GM10266 (cell line): ENCODE measurements around the gene METTL2B.

Experiments
- DNase-seq: peaks from one replicate; pipeline ENCODE4 v3.0.0; 2012; ENCODE audit errors: extremely low spot score
- TF ChIP-seq, protein P1 (sequence below): IDR thresholded peaks from 2 replicates; pipeline ENCODE4 v1.5.1; 2012; ENCODE audit warnings: mild to moderate bottlenecking, low read depth; ENCODE audit not compliant: control insufficient read depth, insufficient read depth; ENCODE audit errors: missing control alignments

Gene METTL2B

DNA sequence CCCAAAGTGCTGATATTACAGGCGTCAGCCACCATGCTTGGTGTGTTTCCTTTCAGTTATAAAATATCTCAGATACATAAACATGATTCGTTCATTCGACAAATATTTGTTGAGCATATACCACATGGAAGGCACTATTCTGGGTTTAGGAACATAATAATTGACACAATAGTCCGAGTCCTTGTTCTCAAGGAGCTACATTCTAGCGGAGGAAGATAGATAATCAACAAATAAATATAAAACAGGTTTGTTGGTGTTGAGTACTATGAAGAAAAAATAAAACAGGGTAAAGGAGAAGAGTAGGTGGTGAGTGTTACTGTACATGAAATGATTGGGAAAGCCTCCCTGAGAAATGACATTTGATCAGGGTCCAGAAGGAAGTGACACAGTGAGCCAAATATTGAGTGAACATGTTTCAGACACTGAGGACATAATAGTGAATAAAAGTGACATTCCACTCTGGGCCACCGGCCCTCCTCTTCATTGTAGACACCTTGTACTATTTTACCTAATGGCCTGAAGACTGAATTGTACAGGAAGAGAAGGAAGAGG is 27.7 kb upstream of the METTL2B start:
- TF ChIP-seq, protein P1, sequence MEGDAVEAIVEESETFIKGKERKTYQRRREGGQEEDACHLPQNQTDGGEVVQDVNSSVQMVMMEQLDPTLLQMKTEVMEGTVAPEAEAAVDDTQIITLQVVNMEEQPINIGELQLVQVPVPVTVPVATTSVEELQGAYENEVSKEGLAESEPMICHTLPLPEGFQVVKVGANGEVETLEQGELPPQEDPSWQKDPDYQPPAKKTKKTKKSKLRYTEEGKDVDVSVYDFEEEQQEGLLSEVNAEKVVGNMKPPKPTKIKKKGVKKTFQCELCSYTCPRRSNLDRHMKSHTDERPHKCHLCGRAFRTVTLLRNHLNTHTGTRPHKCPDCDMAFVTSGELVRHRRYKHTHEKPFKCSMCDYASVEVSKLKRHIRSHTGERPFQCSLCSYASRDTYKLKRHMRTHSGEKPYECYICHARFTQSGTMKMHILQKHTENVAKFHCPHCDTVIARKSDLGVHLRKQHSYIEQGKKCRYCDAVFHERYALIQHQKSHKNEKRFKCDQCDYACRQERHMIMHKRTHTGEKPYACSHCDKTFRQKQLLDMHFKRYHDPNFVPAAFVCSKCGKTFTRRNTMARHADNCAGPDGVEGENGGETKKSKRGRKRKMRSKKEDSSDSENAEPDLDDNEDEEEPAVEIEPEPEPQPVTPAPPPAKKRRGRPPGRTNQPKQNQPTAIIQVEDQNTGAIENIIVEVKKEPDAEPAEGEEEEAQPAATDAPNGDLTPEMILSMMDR = no peak
- no peak for DNase-seq

DNA sequence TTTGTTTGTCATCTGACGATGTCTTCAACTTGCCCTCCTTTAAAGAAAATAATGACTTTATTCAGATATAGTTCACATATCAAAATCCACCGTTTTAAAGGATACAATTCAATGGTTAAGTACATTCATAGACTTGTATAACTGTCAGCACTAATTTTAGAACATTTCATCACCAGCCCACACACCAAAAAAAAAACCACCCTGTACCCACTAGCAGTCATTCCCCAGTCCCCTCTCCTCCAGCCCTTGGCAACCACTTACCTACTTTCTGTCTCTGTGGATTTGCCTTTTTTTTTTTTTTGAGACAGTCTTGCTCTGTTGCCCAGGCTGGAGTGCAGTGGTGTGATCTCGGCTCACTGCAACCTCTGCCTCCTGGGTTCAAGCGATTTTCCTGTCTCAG is 26.1 kb upstream of the METTL2B start:
- no peak for DNase-seq
- TF ChIP-seq, protein P1 = no peak

DNA sequence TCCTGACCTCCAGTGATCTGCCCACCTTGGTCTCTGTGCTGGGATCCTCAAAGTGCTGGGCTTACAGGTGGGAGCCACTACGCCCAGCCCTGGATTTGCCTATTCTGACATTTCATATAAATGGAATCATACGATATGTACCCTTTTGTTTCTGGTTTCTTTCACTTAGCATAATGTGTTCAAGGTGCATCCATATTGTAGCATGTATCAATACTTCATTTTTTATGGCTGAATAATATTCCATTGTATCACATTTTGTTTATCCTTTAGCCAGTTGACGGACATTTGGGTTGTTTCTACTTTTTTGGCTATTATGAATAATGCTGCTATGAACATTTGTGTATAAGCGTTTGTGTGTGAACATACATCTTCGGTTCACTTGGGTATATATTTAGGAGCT is 25.6 kb upstream of the METTL2B start:
- DNase-seq = no peak
- TF ChIP-seq, protein P1 = no peak

DNA sequence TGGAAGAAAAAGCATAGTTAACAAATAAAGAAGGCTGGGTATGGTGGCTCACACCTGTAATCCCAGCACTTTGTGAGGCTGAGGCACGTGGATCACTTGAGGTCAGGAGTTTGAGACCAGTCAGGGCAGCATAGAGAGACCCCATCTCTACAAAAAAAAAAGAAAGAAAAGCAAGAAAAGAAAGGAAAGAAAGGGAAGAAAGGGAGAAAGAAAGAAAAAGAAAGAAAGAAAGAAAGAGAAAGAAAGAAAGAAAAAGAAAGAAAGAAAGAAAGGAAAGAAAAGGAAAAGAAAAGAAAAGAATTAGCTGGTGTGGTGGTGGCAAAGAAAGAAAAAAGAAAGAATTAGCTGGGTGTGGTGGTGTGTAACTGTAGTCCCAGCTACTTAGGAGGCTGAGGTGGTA is 24.0 kb upstream of the METTL2B start:
- TF ChIP-seq, protein P1 = no peak

DNA sequence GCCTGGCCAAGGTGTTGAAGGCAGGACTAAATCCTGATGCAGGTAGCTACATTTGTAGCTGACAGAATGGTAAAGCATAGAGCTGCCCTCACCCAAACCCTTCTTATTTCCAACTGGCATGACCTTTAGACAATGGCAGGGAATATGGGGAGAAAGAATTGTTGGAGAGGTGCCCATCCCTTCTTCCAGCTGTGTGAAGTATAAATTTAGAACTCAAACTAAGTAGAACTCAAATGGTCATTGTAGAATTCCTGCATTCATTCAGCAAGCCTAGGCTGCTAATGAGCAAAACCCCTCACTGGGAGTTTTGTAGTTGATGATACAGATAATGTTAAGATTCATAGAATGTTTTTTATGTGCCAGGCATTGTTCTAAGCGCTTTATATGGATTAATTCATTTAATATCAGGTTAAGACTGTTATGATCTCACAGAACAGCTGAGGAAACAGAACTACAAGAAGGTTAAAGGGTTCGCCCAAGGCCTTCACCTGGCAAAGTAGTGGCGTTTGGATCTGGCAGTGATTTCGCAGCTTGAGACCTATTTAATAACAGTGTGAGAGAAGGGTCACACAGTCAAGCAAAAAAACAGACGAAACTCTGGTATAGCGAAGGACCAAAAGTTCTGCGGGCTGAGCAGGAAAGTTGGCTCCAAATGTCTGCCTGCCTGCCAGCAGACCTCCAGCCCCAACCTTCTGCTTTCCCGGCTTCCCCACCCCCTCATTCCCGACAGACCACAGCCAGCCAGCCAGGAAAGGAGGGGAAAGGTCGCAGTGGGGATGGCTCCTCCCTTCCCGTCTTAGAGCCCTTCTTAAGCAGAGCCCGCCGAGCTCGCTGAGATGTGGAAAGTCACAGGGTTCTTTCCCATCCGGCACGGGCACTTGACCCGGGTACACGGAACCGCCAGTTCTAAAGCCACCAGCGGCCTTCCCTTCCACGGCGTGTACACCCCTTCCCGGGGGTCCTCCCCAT is 22.4 kb upstream of the METTL2B start:
- DNase-seq = no peak
- TF ChIP-seq, protein P1 = no peak

More for the DNA sequence above, 24.0 kb upstream of the METTL2B start:
- DNase-seq = no peak

DNA sequence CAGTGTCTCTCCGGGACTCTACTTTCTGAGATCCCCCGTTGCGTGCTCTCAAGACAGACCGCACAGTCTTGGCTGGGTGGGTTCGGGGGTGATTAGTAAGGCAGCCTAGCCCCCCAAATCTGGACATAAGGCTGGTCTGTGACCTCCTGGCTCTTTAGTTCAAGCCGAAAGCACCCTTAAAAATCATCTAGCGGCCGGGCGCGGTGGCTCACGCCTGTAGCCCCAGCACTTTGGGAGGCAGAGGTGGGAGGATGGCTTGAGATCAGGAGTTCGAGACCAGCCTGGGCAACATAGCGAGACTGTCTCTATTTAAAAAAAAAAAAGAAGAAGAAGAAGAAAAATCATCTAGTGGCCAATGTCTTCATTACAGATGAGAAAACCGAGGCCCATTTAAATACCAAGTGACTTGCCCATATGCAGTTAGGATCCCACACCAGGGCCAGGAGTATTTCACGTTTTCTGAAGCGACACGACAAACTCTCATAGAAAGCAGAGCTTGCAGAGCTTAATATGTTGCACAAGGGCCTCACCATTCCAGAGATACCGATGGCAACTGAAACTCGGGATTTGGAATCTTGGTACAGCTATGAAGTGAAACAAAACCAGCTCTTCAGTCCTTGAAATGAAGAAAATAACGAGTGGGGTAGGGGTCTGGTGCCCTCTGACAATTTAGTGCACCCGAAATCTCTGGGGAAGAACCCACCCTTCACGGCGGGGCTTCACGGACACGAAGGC is 21.6 kb upstream of the METTL2B start:
- no peak for DNase-seq
- TF ChIP-seq, protein P1 = no peak
